ENCODE results near the gene INCA1. TPM values are rescaled to one million over a fixed set of nuclear protein-coding genes. Genes with fewer than 3 reads are reported as not detected.

The INCA1 gene
- total and polyA plus RNA-seq, 2 experiments from 2014 or later = 2.7 to 4.1 TPM

DNA sequence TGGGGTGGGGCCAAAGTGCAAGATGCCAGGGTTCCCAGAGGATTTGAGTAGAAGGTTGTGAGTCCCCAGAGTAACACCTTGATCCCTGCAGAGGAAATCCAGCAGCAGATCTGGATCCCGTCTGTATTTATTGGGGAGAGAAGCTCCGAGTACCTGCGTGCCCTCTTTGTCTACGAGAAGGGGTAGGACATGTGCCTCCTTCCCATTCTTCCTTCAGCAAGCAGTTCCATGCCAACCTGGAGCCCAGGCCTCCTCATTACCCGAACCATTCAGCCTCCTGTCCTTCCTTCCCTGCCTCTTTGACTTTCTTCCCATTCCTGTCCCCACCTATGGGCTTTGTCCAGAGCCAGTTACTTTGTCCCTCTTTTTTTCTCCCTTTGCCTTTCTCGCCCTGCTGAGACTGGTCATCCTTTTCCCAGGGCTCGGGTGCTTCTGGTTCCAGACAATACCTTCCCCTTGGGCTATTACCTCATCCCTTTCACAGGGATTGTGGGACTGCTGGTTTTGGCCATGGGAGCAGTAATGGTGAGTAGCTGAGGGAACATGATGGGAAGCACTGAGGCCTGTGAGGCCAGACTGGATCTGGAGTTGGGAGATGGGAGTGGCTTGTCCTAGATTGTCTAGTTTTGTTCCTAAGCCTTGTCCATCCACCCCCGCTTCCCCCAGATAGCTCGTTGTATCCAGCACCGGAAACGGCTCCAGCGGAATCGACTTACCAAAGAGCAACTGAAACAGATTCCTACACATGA lies 54.4 kb downstream of the INCA1 start:
- Histone ChIP-seq H3K9me3 (ENCODE audit: low read depth) (no peaks in the 10 kb centered on the region), H2AFZ (no peak overlapping the region), H3K79me2 (peaks cover 76% of the 10 kb centered on the region), H3K36me3 (replicated peaks; ENCODE audit: insufficient read depth, low read depth) (no peaks in the 10 kb centered on the region), H3K4me2 (no peak overlapping the region), H4K20me1 (ENCODE audit: insufficient read depth, poor library complexity, severe bottlenecking) (peaks cover 21% of the 10 kb centered on the region), H3K27me3 (no peaks in the 10 kb centered on the region), H3K9me2 (replicated peaks; ENCODE audit: insufficient read depth) (no peaks in the 10 kb centered on the region), H3K4me3 (no peak overlapping the region), H3K4me1 (ENCODE audit: insufficient read depth) (peaks cover 39% of the 10 kb centered on the region), H3K27ac (no peak overlapping the region)
- no peak for DNase-seq (ENCODE audit: low spot score)
- WGBS (ENCODE audit: low lambda C conversion rate, missing lambda C conversion rate) = 91% methylated on average over 13 of the region's 13 CpGs
- no peak for TF ChIP-seq EZH2 (IDR thresholded peaks at IDR 0.05; ENCODE audit: borderline replicate concordance)
- TF ChIP-seq, protein P1, sequence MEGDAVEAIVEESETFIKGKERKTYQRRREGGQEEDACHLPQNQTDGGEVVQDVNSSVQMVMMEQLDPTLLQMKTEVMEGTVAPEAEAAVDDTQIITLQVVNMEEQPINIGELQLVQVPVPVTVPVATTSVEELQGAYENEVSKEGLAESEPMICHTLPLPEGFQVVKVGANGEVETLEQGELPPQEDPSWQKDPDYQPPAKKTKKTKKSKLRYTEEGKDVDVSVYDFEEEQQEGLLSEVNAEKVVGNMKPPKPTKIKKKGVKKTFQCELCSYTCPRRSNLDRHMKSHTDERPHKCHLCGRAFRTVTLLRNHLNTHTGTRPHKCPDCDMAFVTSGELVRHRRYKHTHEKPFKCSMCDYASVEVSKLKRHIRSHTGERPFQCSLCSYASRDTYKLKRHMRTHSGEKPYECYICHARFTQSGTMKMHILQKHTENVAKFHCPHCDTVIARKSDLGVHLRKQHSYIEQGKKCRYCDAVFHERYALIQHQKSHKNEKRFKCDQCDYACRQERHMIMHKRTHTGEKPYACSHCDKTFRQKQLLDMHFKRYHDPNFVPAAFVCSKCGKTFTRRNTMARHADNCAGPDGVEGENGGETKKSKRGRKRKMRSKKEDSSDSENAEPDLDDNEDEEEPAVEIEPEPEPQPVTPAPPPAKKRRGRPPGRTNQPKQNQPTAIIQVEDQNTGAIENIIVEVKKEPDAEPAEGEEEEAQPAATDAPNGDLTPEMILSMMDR (IDR thresholded peaks at IDR 0.05; ENCODE audit: poor library complexity) = no peak
- TF ChIP-seq EZH2phosphoT487 (IDR thresholded peaks at IDR 0.05; ENCODE audit: low read depth, severe bottlenecking, unreplicated experiment) = no peak

DNA sequence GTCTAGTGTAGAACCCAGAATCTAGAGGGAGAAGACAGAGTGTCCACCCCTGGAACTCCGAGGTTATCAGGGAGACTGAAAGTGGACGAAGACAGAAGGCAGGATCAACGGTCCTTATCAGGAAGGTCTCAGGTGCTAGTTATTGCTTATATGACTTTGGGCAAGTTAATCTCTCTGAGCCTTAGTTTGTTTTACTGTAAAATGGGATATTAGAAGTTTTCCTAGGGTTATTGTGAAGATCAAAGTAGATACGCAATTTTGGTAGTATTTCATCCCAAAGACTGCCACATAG lies 56.1 kb downstream of the INCA1 start:
- H3K27ac ChIP-seq = peak overlapping the region; percentile 95
- no peaks in the 10 kb centered on the region for H3K36me3 ChIP-seq (replicated peaks; ENCODE audit: insufficient read depth, low read depth)
- H3K27me3 ChIP-seq = no peaks in the 10 kb centered on the region
- TF ChIP-seq EZH2phosphoT487 (IDR thresholded peaks at IDR 0.05; ENCODE audit: low read depth, severe bottlenecking, unreplicated experiment) (no peak), EZH2 (IDR thresholded peaks at IDR 0.05; ENCODE audit: borderline replicate concordance) (no peak)
- TF ChIP-seq, protein P1 (IDR thresholded peaks at IDR 0.05; ENCODE audit: poor library complexity) = no peak
- H3K4me1 ChIP-seq (ENCODE audit: insufficient read depth) = peaks cover 36% of the 10 kb centered on the region
- H2AFZ ChIP-seq = no peak overlapping the region
- WGBS (ENCODE audit: low lambda C conversion rate, missing lambda C conversion rate) = 69% methylated on average over 4 of the region's 4 CpGs
- peaks cover 68% of the 10 kb centered on the region for H3K79me2 ChIP-seq
- H3K4me2 ChIP-seq = peak overlapping the region; percentile 91
- no peak for DNase-seq (ENCODE audit: low spot score)
- H3K4me3 ChIP-seq = peak overlapping the region; percentile 72
- H3K9me3 ChIP-seq (ENCODE audit: low read depth) = no peaks in the 10 kb centered on the region
- H3K9me2 ChIP-seq (replicated peaks; ENCODE audit: insufficient read depth) = no peaks in the 10 kb centered on the region
- peaks cover 15% of the 10 kb centered on the region for H4K20me1 ChIP-seq (ENCODE audit: insufficient read depth, poor library complexity, severe bottlenecking)

DNA sequence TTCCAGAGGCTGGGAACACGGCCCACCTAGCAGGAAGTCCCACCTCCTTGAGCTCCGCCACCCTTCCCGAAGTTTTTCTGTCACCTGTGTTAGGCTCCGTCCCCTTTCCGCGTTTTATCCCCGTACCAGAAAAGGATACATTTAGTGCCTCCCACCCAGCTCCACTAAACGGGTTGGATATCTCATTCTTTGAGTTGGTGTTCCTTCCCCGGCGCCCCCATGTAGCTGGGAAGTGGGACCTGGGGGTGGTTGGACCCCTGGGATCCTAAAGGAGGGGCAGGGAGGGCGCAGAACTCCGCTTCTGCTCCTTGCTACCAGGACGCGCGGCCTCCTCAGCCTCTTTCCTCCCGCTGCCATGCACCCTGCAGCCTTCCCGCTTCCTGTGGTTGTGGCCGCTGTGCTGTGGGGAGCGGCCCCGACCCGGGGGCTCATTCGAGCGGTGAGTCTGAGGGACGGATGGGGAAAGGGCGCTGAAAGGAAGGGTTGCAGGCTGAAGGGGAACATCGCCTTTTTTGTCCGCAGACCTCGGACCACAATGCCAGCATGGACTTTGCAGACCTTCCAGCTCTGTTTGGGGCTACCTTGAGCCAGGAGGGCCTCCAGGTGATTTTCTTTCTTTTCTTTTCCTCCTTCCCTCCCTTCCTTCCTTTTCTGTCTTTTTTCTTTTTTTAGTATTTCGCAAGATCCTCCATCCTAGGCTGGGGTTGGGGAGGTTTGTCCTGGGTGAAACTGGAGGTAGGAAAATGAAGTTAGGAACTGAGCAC lies 56.6 kb downstream of the INCA1 start:
- Histone ChIP-seq H3K27ac (peak overlapping the region; percentile 95), H3K4me1 (ENCODE audit: insufficient read depth) (peaks cover 31% of the 10 kb centered on the region), H3K9me2 (replicated peaks; ENCODE audit: insufficient read depth) (no peaks in the 10 kb centered on the region), H3K4me3 (peak overlapping the region; percentile 72), H4K20me1 (ENCODE audit: insufficient read depth, poor library complexity, severe bottlenecking) (peaks cover 11% of the 10 kb centered on the region), H2AFZ (peak overlapping the region; percentile 37), H3K4me2 (peak overlapping the region; percentile 91), H3K79me2 (peaks cover 63% of the 10 kb centered on the region), H3K27me3 (no peaks in the 10 kb centered on the region), H3K36me3 (replicated peaks; ENCODE audit: insufficient read depth, low read depth) (no peaks in the 10 kb centered on the region), H3K9me3 (ENCODE audit: low read depth) (no peaks in the 10 kb centered on the region)
- WGBS (ENCODE audit: low lambda C conversion rate, missing lambda C conversion rate) = 3% methylated on average over 29 of the region's 29 CpGs
- DNase-seq (ENCODE audit: low spot score) = peak; percentile 93
- TF ChIP-seq EZH2phosphoT487 (IDR thresholded peaks at IDR 0.05; ENCODE audit: low read depth, severe bottlenecking, unreplicated experiment) = no peak
- TF ChIP-seq EZH2 (IDR thresholded peaks at IDR 0.05; ENCODE audit: borderline replicate concordance) = no peak
- TF ChIP-seq, protein P1 (IDR thresholded peaks at IDR 0.05; ENCODE audit: poor library complexity) = no peak

Measured in hepatocyte (in vitro differentiated cells).